Spleen (tissue), 7 donors: ENCODE measurements around the gene SPOCK3.

Experiments
- CTCF ChIP-seq, 11 experiments: fragments of 200-600 bp in 7 of 11; fragments of 450-650 bp in 4 of 11; sonication (generic) in 4 of 11; IDR thresholded peaks in 8 of 11; conservative IDR thresholded peaks in 3 of 11; 1 replicate in 7 of 11; 2 replicates in 4 of 11; pipeline versions ENCODE4 v1.4.0 to v1.8.0; 2016 to 2021; ENCODE audit warnings: antibody characterized with exemption in 11 of 11, inconsistent platforms in 4 of 11, mild to moderate bottlenecking in 1 of 11
- POLR2A ChIP-seq, 3 donors: fragments of 450-650 bp; IDR thresholded peaks; one replicate each; pipeline ENCODE4 v1.5.1; 2017; ENCODE audit warnings: antibody characterized with exemption in 3 of 3, mild to moderate bottlenecking in 1 of 3
- donor health status: DM: no; HTN: no; CAD: no; lungs with moderate emphysema.
- donor health status: DM: no; HTN: no; CAD: no.
- donor health status: DM: no; HTN: no; CAD: no.

- TF ChIP-seq POLR2A (IDR thresholded peaks at IDR 0.05) (no peak), CTCF (IDR thresholded peaks at IDR 0.05 in 8 of 11, conservative IDR thresholded peaks at IDR 0.05 in 3 of 11) (no peak)
These were observed 89.7 kb downstream of the SPOCK3 start for GRCh38 chr4:167144605-167145004.
